NCI-H460 (cell line): Measurements from ENCODE around the gene PARVG. TPM values are rescaled to one million over a fixed set of nuclear protein-coding genes. Genes with fewer than 3 reads are reported as not detected.

Experiments used
- DNase-seq: peaks from one replicate; pipeline ENCODE4 v3.0.0-alpha.2; 2016; ENCODE audit warnings: low read depth; ENCODE audit errors: extremely low read depth
- total RNA-seq: library from RNA; depleted of rRNA; stranded (reverse); fragments of >200 nt; shearing (Covaris generic); gene quantifications from 2 replicates; pipeline ENCODE4 v1.2.3, GENCODE V29; 2014

The PARVG gene
- total RNA-seq, 1 experiment from 2014 or later: not detected

DNA sequence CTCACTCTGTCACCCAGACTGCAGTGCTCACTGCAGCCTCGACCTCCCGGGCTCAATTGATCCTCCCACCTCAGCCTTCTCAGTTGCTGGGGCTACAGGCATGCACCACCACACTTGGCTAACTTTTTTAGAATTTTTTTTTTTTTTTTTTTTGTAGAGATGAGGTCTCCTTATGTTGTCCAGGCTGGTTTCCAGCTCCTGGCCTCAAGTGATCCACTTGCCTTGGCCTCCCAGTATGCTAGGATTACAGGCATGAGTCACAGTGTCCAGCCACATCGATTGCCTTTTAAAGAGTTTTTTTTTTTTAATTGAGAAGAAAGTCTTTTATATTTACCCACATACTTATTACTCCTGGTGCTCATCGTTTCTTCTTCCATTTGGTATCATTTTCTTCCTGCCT, 30.0 kb downstream of the PARVG start:
- DNase-seq: no peak

DNA sequence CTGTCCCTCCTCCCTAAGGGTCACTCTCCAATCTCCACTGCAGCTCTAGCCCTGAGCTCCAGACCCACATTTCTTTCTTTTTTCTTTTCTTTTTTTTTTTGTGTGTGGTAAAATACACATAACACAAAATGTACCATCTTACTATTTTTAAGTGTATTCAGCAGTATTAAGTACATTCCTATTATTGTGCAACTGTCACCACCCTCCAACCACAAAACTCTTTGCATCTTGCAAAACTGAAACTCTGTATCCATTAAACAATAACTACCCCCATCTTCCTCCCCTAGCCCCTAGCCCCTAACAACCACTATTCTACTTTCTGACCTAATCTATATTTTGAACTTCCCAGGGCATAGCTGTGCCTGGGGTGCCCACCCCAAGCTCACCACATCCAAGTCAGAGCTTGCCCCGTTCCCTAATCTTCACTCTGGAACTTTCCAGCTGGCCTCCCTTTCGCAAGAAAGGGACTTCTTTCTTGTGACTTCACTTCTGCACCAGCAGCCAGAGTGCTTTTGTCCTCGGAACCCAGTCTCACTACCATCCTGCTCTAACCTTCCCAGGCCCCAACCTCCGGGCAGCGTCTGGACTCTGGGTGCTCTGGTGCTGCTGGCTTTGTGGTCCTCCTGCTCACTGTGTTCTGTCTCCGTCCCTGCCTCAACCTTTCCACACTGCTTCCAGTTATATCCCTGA, 30.7 kb downstream of the PARVG start:
- DNase-seq: no peak

DNA sequence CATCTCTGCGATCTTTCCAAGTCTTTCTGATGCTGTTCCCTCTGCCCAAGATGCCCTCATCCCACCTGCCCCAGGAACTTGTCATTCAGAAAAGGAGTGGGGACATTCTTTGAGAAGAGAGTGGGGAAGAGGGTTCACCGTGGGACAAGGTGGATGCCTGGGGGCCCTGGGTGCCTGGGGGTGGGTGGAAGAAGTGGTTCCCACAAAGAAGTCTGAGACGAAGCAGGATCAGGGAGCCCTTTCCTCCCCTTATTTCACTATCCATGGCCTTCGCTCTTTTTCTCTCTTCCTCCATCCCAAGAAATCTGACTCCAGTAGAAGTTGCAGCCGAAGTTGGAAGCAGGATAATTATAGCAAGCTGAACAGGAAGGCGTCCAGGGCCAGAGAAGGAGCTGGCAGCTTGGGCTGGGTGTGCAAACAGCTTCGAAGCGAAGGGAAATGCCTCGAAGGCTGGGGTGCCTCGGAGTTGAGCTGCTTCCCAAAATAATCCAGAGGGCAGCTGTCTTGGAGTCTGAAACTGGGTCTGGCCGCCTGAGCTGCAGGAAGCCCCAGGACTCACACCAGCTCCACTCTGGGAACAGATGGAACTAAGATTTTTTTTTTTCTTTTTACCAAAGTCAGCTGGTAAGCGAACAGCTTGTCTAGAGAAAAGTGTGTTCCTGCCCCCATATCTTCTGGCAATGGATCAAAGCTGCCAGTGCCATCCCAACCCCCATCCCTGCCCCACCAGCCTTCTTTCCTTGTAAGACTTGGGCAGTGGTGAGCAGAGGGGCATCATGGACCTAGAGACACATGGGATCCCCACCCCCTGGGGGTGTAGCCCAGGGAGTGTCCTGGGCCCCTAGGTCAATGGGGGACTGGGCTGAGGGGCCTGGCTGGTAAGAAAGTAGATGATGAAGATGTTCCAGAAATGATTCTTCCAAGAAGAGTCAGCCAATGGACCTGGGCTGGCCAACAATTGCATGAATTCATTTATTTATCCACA, 31.5 kb downstream of the PARVG start:
- DNase-seq: no peak

DNA sequence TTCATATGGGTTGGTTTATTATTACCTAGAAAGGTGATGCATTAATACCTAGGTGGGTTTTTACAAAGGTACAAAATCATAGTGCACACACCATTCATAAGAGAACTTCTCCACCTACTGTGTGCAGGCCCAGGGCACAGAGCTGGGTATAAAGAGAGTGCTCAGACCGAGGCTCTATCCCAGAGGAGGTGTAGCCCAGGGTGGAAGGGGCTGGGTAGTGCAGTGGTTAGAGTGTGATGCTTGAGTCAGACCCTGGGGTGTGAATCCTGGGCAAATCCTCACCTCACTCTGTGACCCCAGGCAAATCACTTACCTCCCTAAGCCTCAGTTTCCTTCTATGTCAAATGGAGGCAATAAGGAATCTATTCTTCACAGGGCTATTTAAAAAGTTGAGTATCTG, 32.2 kb downstream of the PARVG start:
- no peak for DNase-seq

DNA sequence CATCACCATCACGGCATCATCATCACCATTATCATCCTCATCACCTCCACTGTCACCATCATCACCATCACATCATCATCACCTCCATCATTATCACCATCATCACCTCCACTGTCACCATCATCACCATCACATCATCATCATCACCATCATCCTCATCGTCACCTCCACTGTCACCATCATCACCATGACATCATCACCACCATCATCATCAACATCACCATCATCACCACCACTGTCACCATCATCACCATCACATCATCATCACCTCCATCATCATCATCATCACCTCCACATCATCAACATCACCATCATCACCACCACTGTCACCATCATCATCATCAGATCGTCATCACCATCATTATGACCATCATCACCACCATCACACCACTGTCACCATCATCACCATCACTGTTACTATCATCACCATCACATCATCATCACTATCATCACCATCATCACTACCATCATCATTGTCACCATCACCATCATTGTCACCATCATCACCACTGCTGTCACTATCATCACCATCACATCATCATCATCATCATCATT, 32.8 kb downstream of the PARVG start:
- DNase-seq: no peak

DNA sequence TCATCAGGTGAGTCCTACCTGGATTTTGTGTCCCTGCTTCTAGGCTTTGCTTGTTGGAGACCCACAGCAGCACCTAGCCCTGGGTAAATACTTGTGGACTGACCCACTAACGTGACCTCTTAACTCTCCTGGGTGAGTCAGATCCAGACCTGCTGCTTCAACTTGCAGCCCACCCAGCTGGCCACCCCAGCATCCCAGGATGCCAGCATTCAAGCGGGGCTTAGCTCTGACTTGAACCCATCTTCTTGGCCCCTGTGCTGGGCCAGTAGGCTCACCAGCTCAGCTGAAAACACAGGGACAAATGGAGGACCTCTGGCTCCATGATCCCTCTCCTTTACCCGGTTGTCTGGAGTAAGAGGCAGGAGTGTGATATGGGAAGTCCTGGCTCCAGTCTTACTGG, 33.5 kb downstream of the PARVG start:
- DNase-seq: no peak

DNA sequence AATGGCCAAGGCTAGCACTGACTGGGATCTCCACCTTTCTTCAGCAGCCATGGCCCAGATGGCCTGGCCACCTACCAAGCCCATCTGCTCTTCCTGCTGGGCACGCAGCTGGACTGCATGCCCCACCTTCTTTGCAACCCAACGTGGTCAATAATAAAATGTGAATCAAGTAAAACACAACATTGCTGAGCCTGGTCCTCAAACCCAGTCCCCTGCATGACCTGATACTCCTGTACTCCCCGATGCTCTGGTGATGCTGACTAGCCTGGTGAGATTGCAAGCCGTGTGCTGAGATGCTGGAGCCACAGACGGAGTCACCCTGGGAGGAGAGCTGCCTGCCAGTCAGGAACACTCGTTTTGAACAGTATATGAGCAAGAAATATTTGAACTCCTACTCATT, 34.0 kb downstream of the PARVG start:
- no peak for DNase-seq

DNA sequence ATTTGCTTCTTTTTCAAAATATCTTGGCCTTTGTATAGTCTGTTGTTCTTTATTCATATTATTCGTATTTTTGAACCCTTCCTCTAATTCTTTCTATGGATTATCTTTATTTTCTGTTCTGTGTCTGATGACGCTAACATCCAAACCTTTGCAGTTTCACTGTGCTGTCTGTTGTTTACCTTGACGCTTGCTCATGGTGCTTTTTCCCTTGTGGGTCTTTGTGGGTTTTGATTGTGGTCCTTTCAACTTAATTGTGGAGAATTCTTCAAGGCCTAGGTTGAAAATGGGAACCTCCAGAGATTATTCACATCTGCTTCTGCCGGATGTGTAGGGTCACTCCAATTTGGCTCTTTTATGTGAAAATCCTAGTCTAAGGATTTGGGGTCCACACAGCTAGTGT, 34.6 kb downstream of the PARVG start:
- no peak for DNase-seq

DNA sequence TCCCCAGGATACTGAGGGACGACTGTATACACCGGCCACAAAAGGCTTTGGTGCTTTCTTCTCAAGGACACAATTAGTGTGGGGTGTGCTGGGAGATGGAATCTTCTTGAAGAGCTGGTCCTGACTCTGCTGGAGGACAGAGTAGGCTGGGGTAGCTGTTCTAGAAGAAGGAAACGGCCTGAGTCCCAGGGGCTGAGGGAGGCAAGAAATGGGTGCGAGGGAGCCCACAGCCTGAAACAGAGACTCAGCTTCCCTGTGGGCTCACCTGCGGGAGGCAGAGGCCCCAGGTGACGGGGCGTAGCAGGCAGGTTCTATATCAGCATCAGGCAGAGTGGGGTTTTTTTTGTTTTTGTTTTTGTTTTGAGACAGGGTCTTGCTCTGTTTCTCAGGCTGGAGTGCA, 36.6 kb downstream of the PARVG start:
- DNase-seq: no peak

DNA sequence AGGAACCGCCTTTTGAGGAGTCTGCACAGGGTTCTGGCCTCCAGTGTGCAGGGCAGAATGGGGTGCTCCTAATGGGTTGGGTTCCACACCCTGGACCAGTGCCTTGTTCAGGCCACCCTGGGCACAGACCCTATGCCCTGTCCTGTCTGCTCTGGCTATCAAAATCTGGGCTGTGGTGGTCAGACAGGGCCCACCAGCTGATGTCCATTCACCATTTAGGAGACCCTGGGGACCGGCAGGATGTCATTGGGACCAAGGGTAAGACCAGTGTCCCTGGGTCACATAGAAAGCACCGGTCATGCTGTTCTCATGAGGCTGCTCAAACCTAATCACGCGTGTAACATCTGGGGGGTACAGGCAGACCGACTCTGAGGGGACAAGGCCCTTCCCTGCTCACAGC, 37.3 kb downstream of the PARVG start:
- DNase-seq: no peak

DNA sequence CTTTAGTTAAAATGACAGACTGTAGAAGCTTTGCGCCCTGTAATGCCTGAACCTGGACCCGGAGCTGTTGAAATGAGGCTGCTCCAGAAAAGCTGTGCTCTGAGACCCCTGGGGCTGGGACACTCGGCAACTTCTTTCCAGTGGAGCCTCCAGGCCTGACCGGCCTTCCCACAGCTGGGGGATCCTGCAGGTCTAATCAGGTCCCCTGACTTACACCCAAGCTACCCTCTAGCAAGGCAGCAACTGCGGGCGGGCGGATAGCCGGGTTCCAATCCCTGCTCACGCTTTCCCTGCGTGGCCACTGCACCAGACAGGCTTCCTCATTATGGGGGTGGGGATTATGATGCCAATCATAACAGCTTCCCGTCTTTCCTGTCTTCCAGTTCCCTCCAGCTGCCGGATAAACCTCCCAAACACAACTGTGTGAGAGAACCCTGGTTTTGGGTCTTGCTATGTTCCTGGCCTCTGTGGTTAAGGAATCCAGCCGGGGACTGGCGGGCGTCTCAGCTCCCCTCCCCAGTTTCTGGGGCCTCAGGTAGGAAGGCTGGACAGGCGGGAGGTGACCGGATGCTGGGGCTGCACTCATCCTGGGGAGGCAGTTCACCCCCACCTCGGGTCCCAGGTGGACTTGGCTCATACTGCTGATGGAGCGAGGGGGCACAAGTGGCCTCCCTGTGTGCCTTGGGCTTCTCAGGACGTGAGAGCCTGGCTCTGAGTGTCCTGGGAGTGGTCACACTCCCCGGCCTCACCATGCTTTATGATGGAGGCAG, 38.6 kb downstream of the PARVG start:
- DNase-seq: no peak

DNA sequence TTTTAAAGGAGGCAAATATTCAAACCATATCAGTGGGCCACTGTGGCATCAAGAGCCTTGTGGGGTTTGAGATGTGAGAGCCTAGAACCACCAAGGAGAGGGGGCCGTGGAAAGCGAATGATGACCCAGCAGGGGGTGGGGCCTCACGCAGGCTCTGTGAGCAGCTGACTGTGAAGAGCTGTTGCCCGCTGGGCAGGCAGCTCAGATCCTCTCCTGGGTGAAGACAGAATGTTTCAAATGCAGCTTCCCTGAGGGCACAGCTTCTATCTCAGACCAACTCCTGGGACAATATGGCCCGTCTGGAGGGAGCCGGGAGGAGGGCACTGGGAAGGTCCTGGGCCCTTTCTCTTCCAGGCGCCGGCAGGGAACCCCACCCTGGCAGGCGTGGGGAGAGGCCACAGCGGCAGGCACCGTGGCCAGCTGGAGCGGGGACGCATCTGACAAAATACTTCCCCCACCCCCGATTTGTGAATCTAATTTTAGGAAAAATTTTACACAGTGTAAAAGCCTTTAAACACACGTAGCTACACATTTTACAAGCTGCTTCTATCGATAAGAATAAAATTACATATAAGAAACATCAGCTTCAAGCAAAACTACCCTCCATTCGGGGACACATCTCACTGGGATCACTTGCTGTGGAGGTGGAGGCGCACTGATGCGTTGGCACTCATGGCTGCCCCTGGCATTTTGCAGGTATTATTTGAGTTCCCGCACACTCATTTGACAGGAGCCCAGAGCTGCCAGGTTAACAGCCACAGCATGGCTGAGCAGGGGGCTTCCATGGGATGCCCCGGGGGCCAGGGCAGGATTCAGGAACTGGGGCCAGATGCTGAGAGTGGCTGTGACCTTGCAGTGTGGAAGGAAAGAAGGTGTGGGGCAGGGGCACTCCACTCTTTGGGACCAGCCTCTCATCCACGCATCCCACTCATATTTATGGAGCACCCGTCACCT, 40.3 kb downstream of the PARVG start:
- no peak for DNase-seq

DNA sequence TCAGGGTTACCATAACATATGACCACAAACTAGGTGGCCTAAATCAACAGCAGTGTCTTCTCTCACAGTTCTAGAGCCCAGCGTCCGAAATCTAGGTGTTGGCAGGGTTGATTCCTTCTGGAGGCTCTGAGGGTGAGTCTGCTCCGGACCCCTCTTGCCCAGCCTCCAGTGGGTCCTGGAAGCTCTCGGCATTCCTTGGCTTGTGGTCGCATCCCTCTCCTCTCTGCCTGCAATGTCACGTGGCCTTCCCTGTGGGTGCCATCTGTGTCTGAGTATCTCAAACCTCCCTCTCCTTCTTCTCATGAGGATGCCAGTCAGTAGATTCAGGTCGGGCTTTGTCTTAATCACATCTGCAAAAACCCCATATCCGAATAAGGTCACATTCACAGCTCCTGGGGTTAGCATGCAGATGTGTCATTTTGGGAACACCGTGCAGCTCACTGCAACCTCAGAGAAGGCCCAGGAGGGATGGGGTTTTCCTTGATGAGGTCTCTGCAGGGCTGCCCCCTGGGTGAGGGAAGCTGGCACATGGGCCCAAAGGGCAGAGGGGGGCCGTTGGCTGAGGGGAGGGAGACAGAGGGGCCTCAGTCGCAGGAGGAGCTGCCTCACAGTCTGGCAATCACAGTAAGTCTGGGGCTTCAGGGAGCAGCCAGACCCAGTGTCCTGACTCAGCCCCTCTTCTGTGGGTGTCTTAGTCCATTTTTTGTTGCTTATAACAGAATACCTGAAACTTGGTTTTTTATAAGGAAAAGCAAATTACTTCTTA, 41.2 kb downstream of the PARVG start:
- DNase-seq: no peak

DNA sequence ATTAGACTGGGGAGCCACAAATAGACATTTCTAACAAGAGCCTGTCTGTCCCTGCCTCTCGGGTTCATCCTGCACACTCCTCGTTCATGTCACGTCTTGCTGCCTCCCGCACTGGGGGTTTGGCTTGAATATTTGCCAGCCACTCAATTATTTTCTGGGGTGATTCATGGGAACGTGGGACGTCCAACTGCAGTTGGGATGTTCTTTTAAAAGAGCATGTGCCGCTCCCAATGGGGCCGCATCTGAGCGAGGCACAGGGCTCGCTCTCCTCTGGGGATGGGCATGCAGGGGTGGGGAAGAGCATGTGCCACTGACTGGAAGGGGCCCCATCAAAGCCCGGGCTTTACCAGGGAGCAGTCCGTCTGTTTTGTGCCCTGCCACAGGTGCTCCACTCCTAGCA, 43.4 kb downstream of the PARVG start:
- DNase-seq: no peak

DNA sequence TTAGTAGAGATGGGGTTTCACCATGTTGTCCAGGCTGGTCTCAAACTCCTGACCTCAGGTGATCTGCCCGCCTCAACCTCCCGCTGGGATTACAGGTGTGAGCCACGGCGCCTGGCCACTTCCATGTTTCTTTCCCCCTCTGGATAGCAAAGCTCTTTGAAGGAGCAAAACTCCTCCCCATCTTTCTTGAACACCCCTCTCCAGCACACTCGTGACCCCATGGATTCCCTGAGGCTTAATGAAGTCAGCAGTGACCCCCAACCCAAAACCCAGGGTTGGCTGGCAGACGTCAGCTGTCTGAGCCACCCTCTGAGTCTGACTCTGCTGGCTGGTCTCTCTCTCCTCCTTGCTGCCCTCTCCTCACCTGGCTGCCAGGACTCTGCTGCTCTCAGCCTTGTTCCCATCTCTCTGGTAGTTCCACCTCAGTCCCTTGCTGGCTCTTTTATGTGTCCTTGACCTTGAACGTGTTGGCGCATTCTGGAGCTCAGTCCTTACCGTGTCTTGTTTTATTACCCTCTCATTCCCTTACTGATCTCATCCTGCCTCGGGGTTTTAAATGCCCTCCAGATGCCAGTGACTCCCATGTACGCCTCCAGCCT, 44.5 kb downstream of the PARVG start:
- no peak for DNase-seq

DNA sequence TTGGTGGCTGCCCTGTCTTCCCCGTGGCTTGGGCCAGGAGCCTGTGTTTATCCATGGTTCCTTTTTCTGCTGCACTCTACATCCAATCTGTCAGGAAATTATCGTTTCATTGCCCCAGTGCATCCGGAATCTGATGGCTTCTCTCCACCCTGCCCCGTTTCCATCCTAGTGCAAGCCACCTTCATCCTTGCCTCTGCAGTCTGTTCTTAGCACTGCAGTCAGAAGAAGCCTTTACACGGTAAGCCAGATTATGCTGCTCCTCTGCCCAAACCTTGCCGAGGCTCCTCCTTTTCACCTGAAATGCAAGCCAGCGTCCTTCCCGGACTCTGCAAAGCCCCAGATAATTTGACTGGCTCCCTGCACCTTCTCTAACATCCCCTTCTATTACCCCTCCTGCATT, 45.1 kb downstream of the PARVG start:
- DNase-seq: no peak

DNA sequence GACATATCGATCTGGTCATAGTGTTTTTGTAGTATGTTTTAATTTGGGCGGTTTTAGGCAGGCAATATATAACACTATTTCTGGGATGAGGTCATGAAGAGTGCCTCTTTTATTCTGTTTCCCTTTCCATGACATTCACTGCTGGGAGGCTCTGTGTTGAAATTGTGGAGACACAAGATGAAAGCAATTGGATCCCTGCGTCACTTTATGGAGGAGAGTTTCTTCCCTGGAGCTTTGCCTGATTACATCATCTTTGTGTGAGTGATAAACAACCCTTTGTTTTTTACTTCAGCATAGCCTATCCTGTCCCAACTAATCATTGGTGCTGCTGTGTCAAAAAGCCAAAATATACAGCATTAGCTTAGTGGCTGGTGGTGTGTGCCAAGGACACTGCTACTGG, 48.6 kb downstream of the PARVG start:
- no peak for DNase-seq

DNA sequence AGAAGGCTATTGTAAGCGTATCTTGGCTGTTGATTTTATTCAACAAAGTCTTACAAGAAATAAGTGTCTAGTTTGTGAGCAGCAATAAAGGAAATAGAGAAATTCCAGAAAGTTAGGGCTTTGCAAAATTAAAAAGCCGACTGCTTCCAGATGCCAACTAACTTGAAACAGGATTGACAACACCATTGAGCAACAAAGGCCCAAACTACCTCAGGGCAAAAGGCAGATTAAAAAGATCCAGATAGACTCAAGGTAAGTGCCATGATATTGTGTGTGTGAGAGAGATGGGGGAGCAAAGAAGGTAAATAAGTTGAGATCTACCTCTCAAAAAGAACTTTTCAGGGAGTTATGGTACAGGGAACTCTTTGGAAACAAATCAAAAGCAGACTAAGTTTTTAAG, 49.1 kb downstream of the PARVG start:
- no peak for DNase-seq

DNA sequence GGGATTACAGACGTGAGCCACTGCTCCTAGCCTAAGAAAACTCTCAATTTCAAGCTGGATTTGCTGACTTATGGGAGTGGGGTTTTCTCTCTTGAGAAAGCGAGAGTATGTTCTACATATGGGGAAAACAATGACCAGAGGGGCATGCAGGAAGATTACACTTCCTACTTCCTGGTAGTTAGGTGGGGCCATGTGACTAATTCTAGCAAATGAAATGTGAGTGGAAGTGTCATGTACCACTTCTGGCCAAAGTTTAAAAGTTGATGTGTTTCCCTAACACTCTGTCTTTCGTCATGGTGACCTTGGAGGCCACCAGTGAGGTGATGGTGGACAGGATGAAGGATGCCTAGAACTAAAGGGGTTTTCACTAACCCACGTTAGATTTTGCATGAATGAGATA, 50.5 kb downstream of the PARVG start:
- DNase-seq: no peak
